Neural crest cell (in vitro differentiated cells): ENCODE measurements around the gene SFTPB. TPM values are rescaled to one million over a fixed set of nuclear protein-coding genes. Genes with fewer than 3 reads are reported as not detected.

Experiments
- DNase-seq: peaks from one replicate; pipeline ENCODE4 v3.0.0; 2021; ENCODE audit warnings: low read depth, mixed read lengths, low spot score
- H3K27ac Mint-ChIP-seq: one replicate; pipeline ENCODE4 v1.8.0; 2021; ENCODE audit warnings: mild to moderate bottlenecking, mixed read lengths; ENCODE audit not compliant: unreplicated experiment
- H3K27me3 Mint-ChIP-seq: 2 replicates; pipeline ENCODE4 v1.8.0; 2021; ENCODE audit warnings: low read depth, mild to moderate bottlenecking, mixed read lengths
- H3K36me3 Mint-ChIP-seq: 2 replicates; pipeline ENCODE4 v1.8.0; 2021; ENCODE audit warnings: low read depth, mild to moderate bottlenecking, mixed read lengths
- H3K4me1 Mint-ChIP-seq: 2 replicates; pipeline ENCODE4 v1.8.0; 2021; ENCODE audit warnings: mixed read lengths
- H3K4me3 Mint-ChIP-seq: one replicate; pipeline ENCODE4 v1.8.0; 2021; ENCODE audit warnings: mild to moderate bottlenecking, mixed read lengths
- H3K9me3 Mint-ChIP-seq: 2 replicates; pipeline ENCODE4 v1.8.0; 2021; ENCODE audit warnings: mixed read lengths
- total RNA-seq: library from RNA; stranded (reverse); gene quantifications from 2 replicates; pipeline ENCODE4 v1.2.1, GENCODE V29; 2021
- TF ChIP-seq, protein P1 (sequence below): fragments of 200-600 bp; sonication (generic); conservative IDR thresholded peaks from 2 replicates; pipeline ENCODE4 v1.5.0; 2021; ENCODE audit warnings: antibody characterized with exemption, mild to moderate bottlenecking

The SFTPB gene
- total RNA-seq, 1 donor from 2014 or later: not detected

GRCh38 chr2:85613717-85614515, 54.1 kb downstream of the SFTPB start:
- no peaks in the 10 kb centered on the region for H3K9me3 Mint-ChIP-seq
- no peak overlapping the region for H3K27ac Mint-ChIP-seq
- H3K4me1 Mint-ChIP-seq: peaks cover 29% of the 10 kb centered on the region
- H3K27me3 Mint-ChIP-seq: no peaks in the 10 kb centered on the region
- H3K36me3 Mint-ChIP-seq: peaks cover under 1% of the 10 kb centered on the region
- H3K4me3 Mint-ChIP-seq: peak overlapping the region; percentile 86
- DNase-seq: no peak
- TF ChIP-seq, protein P1, sequence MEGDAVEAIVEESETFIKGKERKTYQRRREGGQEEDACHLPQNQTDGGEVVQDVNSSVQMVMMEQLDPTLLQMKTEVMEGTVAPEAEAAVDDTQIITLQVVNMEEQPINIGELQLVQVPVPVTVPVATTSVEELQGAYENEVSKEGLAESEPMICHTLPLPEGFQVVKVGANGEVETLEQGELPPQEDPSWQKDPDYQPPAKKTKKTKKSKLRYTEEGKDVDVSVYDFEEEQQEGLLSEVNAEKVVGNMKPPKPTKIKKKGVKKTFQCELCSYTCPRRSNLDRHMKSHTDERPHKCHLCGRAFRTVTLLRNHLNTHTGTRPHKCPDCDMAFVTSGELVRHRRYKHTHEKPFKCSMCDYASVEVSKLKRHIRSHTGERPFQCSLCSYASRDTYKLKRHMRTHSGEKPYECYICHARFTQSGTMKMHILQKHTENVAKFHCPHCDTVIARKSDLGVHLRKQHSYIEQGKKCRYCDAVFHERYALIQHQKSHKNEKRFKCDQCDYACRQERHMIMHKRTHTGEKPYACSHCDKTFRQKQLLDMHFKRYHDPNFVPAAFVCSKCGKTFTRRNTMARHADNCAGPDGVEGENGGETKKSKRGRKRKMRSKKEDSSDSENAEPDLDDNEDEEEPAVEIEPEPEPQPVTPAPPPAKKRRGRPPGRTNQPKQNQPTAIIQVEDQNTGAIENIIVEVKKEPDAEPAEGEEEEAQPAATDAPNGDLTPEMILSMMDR: no peak

DNA sequence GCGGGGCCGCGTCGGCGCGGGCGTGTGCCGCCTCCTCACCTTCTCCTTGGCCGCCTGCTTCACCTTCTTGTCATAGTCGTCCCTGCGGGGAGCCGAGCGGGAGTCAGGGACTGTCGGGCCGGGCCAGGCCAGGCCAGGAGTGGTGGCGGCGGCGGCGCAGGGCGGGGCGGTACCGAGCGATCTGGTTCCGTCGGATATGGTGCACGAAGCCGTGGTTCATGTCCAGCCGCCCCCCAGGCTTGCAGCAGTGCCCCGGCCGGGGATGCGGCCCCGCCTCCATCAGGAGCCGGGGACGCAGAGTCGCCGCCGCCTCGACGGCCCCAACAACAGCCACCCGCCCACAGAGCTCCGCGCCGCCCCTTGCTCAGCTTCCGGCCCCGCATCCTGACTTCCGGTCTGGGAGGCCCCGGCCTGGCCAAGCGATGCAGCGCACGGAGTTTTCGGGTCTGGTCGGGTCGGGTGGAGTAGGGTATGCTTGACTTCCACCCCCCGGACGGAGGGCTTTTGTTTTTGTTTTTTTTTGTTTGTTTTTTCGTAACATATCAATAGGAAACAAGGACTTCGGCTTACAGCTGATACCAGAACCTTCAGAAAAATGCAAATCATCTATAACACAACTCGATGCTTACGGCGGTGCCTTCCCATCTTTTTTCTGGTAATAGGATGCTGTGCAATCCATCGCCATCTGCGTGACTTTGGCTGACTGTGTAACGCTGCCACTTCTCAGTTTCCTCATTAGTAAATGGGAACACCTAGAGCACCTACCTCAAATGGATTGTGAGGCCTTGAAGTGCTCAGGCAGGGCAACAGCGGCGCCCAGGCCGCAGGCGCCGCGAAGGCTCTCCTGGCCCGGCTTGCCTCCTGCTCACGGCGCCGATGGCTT, 56.1 kb downstream of the SFTPB start, which contains the start of gene C2orf68:
C2orf68 (minus strand) TSS at position 362 of the 883 bp plus-strand sequence; CDS start at position 280, 82 bp downstream.
- Mint-ChIP-seq H3K27ac (peak within 1 kb of the TSS; percentile 90), H3K27me3 (no peaks in the 10 kb centered on the region), H3K4me1 (peaks cover 24% of the 10 kb centered on the region), H3K4me3 (peak within 1 kb of the TSS; percentile 97), H3K9me3 (no peaks in the 10 kb centered on the region), H3K36me3 (no peaks in the 10 kb centered on the region)
- peak; percentile 87 for DNase-seq
- TF ChIP-seq, protein P1: no peak

DNA sequence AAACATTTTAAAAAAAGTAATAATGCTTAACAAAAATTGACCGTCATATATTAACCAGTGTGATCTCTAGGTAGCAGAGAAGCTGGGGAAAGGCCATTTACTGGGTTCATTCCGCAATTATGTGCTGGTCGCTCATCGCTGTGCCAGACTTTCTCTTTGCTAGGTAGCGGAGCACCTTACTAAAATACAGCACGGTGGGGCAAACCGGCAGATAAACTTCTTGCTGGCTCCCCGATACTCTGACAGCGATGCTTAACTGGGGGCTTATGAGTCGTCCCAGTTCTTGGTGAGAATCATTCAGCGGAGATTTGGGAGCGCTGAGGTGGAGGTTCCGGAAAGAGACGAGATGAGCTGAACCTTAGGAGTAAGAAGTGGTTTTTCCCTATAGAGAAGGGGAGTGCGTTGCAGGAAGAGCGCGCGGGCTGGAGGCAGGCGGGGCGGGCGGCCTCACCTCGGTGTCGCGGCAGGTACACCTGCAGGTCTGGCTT, 56.7 kb downstream of the SFTPB start:
- no peaks in the 10 kb centered on the region for H3K36me3 Mint-ChIP-seq

More for the DNA sequence above, 56.7 kb downstream of the SFTPB start:
- Mint-ChIP-seq H3K4me3 (peak overlapping the region; percentile 97), H3K9me3 (no peaks in the 10 kb centered on the region), H3K27ac (peak overlapping the region; percentile 90), H3K27me3 (no peaks in the 10 kb centered on the region), H3K4me1 (peaks cover 24% of the 10 kb centered on the region)
- TF ChIP-seq, protein P1: no peak
- DNase-seq: no peak

Other genes starting within 250 kb of the SFTPB start
- 0.34 and 1.2 TPM in 2 replicates for gene SH2D6, start 249.5 kb downstream of the SFTPB start, total RNA-seq
- gene MAT2A, start 129.0 kb downstream of the SFTPB start, total RNA-seq: 404 and 405 TPM in 2 replicates
- 43.4 and 43.7 TPM in 2 replicates for gene GGCX, start 106.7 kb downstream of the SFTPB start, total RNA-seq
- gene VAMP8, start 90.6 kb downstream of the SFTPB start, total RNA-seq: 1.1 and 2.1 TPM in 2 replicates
- 0.50 and 1.5 TPM in 2 replicates for gene VAMP5, start 83.8 kb downstream of the SFTPB start, total RNA-seq
- 67.9 and 75.8 TPM in 2 replicates for gene RNF181, start 72.5 kb downstream of the SFTPB start, total RNA-seq
- gene TMEM150A, start 65.5 kb downstream of the SFTPB start, total RNA-seq: 20.9 and 22.2 TPM in 2 replicates
- gene C2orf68, start 56.1 kb downstream of the SFTPB start, total RNA-seq: 50.4 and 53.7 TPM in 2 replicates
- gene USP39, start 52.0 kb downstream of the SFTPB start, total RNA-seq: 93.3 and 98.3 TPM in 2 replicates
- gene GNLY, start 26.2 kb upstream of the SFTPB start, total RNA-seq: not detected in 2 replicates
- 6.9 and 7.7 TPM in 2 replicates for gene ATOH8, start 85.8 kb upstream of the SFTPB start, total RNA-seq
- gene ST3GAL5, start 220.8 kb upstream of the SFTPB start, total RNA-seq: 16.0 and 17.6 TPM in 2 replicates